HG03575 (cell line): Measurements from ENCODE around the gene TRHDE.
"Not testable (repeated sequence)": the region's sequence is repeated elsewhere in the genome, so short reads cannot be mapped to it uniquely, and the experiment has no call there.

Experiments used
- ATAC-seq: cut with Tn5 transposase; IDR thresholded peaks from one replicate; pipeline ENCODE4 v1.9.1; 2021; ENCODE audit not compliant: unreplicated experiment, insufficient number of reproducible peaks, low FRiP score; ENCODE audit errors: extremely low read depth

TRHDE gene

GRCh38 chr12:72658615-72659014 is 386.4 kb downstream of the TRHDE start:
- no peak for ATAC-seq

- not testable (repeated sequence) for ATAC-seq
Observed at GRCh38 chr12:72660174-72660573, 388.0 kb downstream of the TRHDE start.

DNA sequence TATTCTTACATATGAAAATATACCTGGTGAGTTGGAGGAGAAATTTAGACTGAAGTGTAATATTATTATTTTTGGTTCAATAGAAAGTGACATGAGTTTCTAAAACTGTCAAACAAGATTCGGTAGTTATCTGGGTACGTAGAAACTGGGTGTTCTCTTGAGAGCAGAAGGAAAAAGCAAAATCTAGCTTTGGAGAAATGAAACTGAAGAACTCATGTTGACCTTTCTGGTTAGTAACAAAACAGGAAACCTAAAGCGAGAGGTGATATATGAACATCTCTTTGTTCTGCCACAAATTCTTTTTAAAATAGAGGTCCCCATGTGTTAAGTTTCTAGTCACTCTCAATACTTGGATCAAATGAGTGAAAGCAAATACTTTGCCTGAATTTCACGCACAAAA is 401.7 kb downstream of the TRHDE start:
- ATAC-seq = peak; percentile 82

GRCh38 chr12:72676556-72676955 is 404.4 kb downstream of the TRHDE start:
- no peak for ATAC-seq

DNA sequence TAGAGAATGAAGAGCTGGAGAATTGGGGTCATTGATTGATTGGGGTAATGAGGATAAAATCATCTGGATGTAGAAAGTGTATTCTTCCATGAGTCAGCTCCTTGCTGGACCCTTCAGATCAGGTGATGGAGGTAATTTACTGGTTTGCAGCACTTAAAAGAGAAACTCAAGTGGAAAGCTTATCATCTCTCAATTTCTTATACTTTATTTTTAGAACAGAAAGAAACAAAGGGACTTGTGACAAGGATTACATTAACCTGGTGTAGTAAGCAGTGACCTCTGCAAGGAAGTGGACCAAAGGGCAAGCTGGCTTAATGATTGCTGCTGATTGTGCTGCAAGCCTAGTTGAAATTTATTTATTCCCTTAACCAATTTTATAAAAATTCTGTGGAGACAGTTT is 405.0 kb downstream of the TRHDE start:
- ATAC-seq = no peak

DNA sequence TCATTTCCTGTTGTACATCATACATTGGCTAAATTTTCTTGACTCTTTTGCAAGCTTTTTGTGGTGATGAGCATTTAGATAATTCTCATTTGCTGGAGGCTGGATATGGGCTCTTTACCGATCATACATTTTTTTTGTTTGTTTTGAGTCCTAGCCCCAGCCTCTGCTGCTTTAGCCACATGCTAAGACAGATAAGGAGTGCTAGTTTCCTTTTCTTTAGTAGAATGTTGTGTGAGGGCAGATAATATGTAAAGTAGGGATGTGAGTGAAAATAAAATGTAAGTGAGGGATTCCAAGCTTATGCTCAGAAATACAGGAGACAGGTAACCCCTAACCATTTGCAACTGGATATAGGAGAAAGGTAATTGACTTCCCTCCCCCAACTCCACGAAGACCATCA is 405.7 kb downstream of the TRHDE start:
- no peak for ATAC-seq

DNA sequence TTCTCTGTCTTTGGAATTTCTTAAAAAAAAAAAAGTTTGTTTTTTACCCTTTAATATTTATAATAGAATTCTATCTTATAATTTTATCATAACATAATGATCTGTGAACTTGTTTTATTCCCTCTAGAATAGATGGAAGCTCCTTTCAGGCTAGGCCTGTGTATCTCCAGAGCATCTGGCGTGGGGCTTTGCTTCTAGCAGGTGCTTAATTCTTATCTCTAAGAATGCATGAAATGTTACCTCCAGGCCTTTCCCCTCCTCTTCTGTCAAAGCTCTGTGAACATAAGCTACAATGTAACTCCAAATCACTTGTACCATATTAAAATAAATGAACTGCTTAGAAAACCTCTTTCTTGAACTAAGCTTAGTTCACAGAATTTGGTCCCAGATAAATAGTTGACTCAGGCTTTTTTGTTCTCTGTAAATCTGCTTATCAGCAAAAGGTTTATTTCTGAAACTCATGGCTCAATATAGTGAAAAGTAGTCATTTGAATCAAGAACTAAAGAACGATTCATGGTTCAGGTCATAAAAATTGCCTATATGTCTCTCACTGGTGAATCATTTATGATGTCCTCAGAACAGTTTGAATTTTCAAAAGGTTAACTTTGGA is 407.1 kb downstream of the TRHDE start:
- ATAC-seq = no peak

GRCh38 chr12:72681028-72681427 is 408.9 kb downstream of the TRHDE start:
- no peak for ATAC-seq

GRCh38 chr12:72684491-72684890 is 412.3 kb downstream of the TRHDE start:
- ATAC-seq = no peak

- no peak for ATAC-seq
Observed at GRCh38 chr12:72692338-72692737, 420.2 kb downstream of the TRHDE start.

- ATAC-seq = no peak
Observed at GRCh38 chr12:72694193-72694592, 422.0 kb downstream of the TRHDE start.

GRCh38 chr12:72699362-72699761 is 427.2 kb downstream of the TRHDE start:
- ATAC-seq = no peak

DNA sequence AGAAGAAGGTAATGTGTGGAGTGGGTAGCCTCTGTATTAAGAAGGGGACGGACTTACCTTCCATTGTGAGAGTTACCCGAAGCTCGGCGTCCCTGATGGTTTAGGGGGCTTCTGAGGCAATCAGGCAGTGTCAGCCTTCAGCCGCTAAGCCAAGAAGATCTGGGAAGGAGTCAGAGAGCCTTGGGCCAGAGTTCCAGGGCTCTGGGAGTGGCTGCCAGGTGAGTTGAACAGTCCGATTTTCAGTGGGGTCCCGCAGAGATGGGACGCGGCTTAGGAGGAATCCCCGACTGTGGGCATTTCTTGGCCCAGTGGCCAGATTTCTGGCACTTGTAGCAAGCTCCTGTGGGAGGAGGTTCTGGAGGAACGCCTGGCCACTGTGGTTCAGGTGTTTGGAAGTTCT is 439.9 kb downstream of the TRHDE start:
- ATAC-seq = not testable (repeated sequence)

GRCh38 chr12:72716221-72716620 is 444.1 kb downstream of the TRHDE start:
- no peak for ATAC-seq

DNA sequence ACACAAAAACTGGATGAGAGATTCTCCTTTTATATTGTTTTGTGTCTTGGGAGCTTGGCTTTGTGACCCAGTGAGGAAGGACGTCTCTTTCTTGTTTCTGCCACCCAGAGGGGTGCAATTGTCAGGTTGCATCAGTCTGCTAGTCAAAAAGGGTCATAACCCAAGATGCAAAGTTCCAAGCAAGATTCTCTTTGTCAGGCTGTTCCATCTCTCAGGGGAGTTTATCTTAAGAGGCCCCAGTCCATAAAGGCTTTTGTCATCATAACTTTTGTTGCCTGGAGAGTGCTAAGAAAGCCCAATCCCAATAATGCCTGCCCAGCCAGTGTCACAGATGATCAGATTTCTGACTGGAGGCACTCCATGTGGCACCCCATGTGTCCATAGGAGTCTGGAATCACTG is 444.9 kb downstream of the TRHDE start:
- no peak for ATAC-seq
